GM18909 (cell line): ENCODE results near the gene NAV3.
A peak's percentile ranks its signal among the peaks of the same experiment; 100 is the strongest.

Experiments used
- ATAC-seq: cut with Tn5 transposase; IDR thresholded peaks from one replicate; pipeline ENCODE4 v1.9.1; 2021; ENCODE audit warnings: mild to moderate bottlenecking; ENCODE audit not compliant: unreplicated experiment, poor library complexity

The NAV3 gene

GRCh38 chr12:77974645-77975044, 144.0 kb downstream of the NAV3 start:
- ATAC-seq, result no peak

GRCh38 chr12:77979597-77980250, 149.0 kb downstream of the NAV3 start:
- no peak for ATAC-seq

GRCh38 chr12:77980782-77981181, 150.1 kb downstream of the NAV3 start:
- no peak for ATAC-seq

- no peak for ATAC-seq
Measured at GRCh38 chr12:77983859-77984258, 153.2 kb downstream of the NAV3 start.

- ATAC-seq, result no peak
Measured at GRCh38 chr12:77992760-77993159, 162.1 kb downstream of the NAV3 start.

- ATAC-seq, result no peak
Measured at GRCh38 chr12:77993658-77994057, 163.0 kb downstream of the NAV3 start.

- ATAC-seq, result peak; percentile 86
Measured at GRCh38 chr12:77995436-77996167, 164.9 kb downstream of the NAV3 start.

- ATAC-seq, result no peak
Measured at GRCh38 chr12:77996670-77997069, 166.0 kb downstream of the NAV3 start.

GRCh38 chr12:77998236-77998786, 167.6 kb downstream of the NAV3 start:
- no peak for ATAC-seq

GRCh38 chr12:77999074-77999715, 168.5 kb downstream of the NAV3 start:
- peak; percentile 80 for ATAC-seq

- ATAC-seq, result no peak
Measured at GRCh38 chr12:78002878-78003277, 172.2 kb downstream of the NAV3 start.

- no peak for ATAC-seq
Measured at GRCh38 chr12:78004249-78005093, 173.8 kb downstream of the NAV3 start.

- no peak for ATAC-seq
Measured at GRCh38 chr12:78005094-78005492, 174.4 kb downstream of the NAV3 start.

- ATAC-seq, result no peak
Measured at GRCh38 chr12:78007173-78007572, 176.5 kb downstream of the NAV3 start.

GRCh38 chr12:78009031-78009430, 178.3 kb downstream of the NAV3 start:
- ATAC-seq, result no peak

- no peak for ATAC-seq
Measured at GRCh38 chr12:78018171-78018910, 187.6 kb downstream of the NAV3 start.

GRCh38 chr12:78018939-78019338, 188.2 kb downstream of the NAV3 start:
- no peak for ATAC-seq

GRCh38 chr12:78028426-78028825, 197.7 kb downstream of the NAV3 start:
- no peak for ATAC-seq

GRCh38 chr12:78034025-78034424, 203.3 kb downstream of the NAV3 start:
- no peak for ATAC-seq
